HUES64 (cell line): ENCODE data around the gene DYSF.

Source experiments
- H3K27ac ChIP-seq: 2 replicates; pipeline ENCODE4 v1.7.0; 2013; ENCODE audit warnings: low read depth, low read length, inconsistent platforms
- H3K27me3 ChIP-seq: 2 replicates; pipeline ENCODE4 v1.6.1; 2013; ENCODE audit warnings: mild to moderate bottlenecking, low read length; ENCODE audit not compliant: insufficient read depth
- H3K36me3 ChIP-seq: 2 replicates; pipeline ENCODE4 v1.6.1; 2013; ENCODE audit warnings: mild to moderate bottlenecking, low read length; ENCODE audit not compliant: insufficient read depth
- H3K4me1 ChIP-seq: 2 replicates; pipeline ENCODE4 v1.6.1; 2013; ENCODE audit warnings: mild to moderate bottlenecking, low read length, moderate library complexity; ENCODE audit not compliant: insufficient read depth
- H3K4me3 ChIP-seq: 2 replicates; pipeline ENCODE4 v1.5.1; 2013; ENCODE audit warnings: mild to moderate bottlenecking, low read length, moderate library complexity
- H3K9ac ChIP-seq: 2 replicates; pipeline ENCODE4 v1.6.1; 2013; ENCODE audit warnings: mild to moderate bottlenecking, low read depth, low read length
- H3K9me3 ChIP-seq: 2 replicates; pipeline ENCODE4 v1.6.1; 2013; ENCODE audit warnings: low read depth, low read length; ENCODE audit not compliant: insufficient read depth
- WGBS: fragments of 150-250, 120-280 bp; methylation state at CpG from one replicate; pipeline ENCODE4 v1.1.7; 2013; ENCODE audit warnings: missing lambda C conversion rate; 5-methylcytosine and 5-hydroxymethylcytosine counted together

The DYSF gene

DNA sequence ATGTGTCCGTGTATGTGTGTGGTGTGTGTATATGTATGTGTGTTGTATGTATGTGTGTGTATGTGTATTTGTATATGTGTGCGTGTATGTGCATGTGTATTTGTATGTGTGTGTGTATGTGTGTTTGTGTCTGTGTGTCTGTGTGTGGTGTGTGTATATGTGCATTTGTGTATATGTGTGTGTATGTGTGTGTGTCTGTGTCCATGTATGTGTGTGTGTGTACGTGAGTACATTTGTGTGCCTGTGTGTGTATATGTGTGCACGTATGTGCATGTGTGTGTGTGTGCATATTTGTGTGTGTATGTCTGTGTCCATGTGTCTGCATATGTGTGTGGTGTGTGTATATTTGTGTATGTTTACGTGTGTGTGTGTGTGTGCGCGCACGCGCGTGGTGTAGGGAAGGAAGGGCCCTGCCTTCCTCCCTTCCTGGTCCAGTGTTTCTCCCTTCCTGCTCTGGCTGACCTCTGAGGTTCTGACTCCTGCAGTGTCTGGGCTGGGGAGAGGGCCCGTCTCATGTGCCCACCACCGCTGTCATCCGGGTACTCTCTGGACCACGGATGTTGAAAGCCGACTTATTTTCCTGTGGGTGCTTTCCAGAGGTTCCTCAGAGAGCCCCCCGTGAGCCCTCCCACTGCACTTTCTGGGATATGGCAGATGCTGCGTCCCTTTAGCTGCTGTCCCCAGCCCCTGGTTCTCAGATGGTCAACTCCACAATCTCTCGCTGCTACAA is 209.5 kb downstream of the DYSF start:
- peaks cover 10% of the 10 kb centered on the region; the same call in 1 of the 2 replicates for H3K9me3 ChIP-seq
- WGBS = 83% methylated on average over 18 of the region's 18 CpGs
- no peaks in the 10 kb centered on the region for H3K27me3 ChIP-seq
- no peak overlapping the region for H3K27ac ChIP-seq
- H3K4me1 ChIP-seq = no peaks in the 10 kb centered on the region
- no peak overlapping the region for H3K4me3 ChIP-seq
- no peaks in the 10 kb centered on the region for H3K36me3 ChIP-seq
- H3K9ac ChIP-seq = no peak overlapping the region

DNA sequence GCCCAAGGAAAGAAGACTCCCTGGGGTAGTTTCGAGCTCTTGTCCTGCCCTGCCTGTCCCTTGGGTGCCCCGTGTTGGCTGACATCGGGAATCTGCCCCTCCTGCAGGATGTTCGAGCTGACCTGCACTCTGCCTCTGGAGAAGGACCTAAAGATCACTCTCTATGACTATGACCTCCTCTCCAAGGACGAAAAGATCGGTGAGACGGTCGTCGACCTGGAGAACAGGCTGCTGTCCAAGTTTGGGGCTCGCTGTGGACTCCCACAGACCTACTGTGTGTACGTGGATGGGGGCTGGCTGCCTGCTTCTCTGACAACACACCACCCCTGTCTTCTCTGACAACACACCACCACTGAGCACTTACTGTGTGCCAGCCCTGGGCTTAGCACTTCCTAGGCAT is 210.8 kb downstream of the DYSF start:
- no peak overlapping the region for H3K4me3 ChIP-seq
- H3K27me3 ChIP-seq = no peaks in the 10 kb centered on the region
- no peak overlapping the region for H3K27ac ChIP-seq
- 86% methylated on average over 11 of the region's 11 CpGs for WGBS
- H3K36me3 ChIP-seq = no peaks in the 10 kb centered on the region
- no peak overlapping the region for H3K9ac ChIP-seq
- no peaks in the 10 kb centered on the region for H3K4me1 ChIP-seq
- peaks cover 2% of the 10 kb centered on the region; the same call in 1 of the 2 replicates for H3K9me3 ChIP-seq

DNA sequence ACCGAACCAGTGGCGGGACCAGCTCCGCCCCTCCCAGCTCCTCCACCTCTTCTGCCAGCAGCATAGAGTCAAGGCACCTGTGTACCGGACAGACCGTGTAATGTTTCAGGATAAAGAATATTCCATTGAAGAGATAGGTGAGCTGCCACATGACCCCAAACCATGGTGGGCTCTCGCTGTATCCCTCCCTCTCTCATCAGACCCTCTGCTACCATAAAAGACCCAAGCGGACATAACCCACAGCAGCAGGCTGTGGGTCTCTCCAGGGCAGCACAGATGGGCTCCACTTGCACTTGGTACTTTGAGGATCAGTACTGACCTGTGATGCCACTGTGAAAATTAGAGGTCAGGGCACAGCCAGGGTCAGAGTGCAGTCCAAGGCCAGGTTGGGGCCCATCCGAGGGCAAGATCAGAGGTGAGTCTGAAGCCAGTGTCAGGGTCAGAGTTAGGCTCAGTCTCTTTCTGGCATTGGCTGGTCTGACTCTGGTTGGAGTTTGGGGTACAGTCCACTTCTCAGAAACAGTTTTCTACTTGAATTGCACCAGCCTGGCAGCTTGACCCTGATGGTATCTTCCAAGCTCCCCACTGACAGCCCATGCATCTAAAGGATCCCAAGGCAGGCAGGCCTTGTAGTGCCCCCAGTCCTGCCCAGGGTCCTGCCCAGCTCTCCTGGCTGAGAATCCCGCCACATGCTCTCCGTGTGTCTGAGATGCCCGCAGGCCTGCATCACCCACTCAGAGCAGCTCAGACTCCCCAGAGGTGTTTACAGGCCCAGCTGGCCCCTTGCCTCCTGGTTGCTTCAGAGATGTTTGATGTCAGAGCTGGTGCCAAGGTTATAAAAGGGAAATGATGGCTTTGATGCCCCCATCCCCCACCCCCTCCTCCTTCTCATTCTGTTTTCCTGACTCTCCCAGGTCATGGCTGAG is 212.1 kb downstream of the DYSF start:
- Histone ChIP-seq H3K27me3 (no peaks in the 10 kb centered on the region), H3K36me3 (no peaks in the 10 kb centered on the region), H3K9ac (no peak overlapping the region), H3K4me3 (no peak overlapping the region), H3K9me3 (no peaks in the 10 kb centered on the region), H3K4me1 (no peaks in the 10 kb centered on the region), H3K27ac (no peak overlapping the region)
- whole genome bisulfite sequencing = 95% methylated on average over 11 of the region's 11 CpGs

DNA sequence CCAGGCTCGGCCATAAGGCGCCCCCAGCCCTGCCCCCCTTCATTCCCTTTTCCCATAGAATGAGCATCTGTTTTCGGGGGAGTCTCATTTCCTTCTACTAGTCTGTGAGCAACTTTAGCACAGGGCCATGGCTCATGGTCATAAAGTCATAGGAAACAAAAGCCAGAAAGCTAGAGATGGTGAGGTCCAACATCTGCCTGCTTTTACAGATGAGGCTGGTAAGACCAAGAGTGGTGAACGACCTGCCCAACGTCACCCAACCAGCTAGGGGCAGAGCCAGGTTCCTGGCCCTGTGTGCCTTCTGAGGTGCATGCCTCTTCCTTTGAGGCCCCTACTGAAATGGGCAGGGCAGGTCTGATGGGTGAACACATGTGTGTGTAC is 212.7 kb downstream of the DYSF start:
- Histone ChIP-seq H3K4me3 (no peak overlapping the region), H3K27ac (no peak overlapping the region), H3K36me3 (no peaks in the 10 kb centered on the region), H3K27me3 (no peaks in the 10 kb centered on the region), H3K9ac (no peak overlapping the region), H3K4me1 (no peaks in the 10 kb centered on the region), H3K9me3 (no peaks in the 10 kb centered on the region)
- WGBS = 88% methylated on average over 5 of the region's 5 CpGs

DNA sequence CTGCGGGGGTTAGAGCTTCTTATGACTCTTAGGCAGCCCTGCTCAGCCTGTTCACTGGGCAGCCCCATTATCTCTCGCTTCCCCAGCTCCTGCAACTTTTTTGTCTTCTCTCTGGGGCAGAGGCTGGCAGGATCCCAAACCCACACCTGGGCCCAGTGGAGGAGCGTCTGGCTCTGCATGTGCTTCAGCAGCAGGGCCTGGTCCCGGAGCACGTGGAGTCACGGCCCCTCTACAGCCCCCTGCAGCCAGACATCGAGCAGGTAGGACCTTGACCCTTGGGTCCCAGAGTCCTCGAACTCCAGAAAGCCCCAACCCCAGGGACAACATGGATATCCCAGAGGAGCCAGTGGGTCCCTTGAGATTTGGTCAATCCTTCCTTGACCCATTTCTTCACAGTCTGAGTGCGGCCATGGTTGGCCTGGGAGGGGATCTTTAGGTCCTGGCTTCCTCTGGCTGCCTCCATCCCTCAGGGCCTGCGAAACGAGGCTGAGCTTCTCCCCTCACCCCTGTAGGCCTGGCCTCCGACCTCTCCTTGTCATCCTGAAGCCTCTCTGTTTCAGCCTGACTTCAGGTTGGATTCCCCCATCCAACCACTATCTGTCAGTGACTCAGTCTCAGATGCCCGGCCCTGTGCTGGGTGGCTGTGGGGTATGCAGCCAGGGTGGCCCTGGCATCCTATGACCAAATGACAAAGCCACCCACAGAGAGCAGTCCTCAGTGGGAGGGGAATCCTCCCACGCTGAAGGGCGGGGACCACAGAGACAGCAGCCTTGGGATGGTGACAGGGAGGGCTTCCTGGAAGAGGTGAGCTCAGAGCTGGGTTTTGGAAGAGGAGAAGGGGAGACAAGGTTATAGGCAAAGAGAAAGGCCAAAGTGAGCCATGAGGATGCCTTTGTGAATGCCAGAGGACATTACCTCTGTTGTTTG is 214.2 kb downstream of the DYSF start:
- H3K36me3 ChIP-seq = no peaks in the 10 kb centered on the region

DNA sequence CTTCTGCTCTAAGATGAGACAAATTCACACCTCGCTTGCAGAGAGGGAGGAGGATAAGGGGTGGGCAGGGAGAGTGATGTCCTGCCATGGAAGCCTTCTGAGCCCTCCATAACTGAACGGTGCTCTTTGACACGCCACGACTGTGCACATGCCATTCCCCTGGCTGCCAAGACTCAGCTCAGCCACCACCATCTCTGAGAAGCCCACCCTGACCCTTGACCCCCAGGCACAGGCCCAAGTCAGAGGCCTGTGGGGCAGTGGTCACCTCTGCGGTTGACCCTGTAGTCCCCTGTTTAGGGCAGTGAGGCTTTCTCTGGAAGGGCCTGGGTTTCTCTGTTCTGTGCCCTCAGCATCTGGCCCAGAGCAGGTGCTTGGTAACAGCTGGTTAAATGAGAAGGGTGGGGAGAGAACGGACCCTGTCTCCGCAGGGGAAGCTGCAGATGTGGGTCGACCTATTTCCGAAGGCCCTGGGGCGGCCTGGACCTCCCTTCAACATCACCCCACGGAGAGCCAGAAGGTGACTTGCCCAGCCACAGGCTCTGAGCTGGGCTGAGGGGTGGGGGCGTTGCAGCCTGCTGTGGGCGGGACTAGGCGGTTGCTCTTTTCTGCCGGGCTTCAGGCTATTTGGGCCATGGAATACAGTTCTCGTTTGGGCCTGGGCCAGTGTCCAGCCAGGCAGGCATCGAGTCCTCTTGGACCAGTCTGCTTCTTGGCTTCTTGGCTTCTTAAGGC is 215.1 kb downstream of the DYSF start:
- Histone ChIP-seq H3K9ac (no peak overlapping the region), H3K4me3 (no peak overlapping the region), H3K27me3 (no peaks in the 10 kb centered on the region), H3K9me3 (no peaks in the 10 kb centered on the region), H3K4me1 (no peaks in the 10 kb centered on the region), H3K27ac (no peak overlapping the region), H3K36me3 (no peaks in the 10 kb centered on the region)
- 88% methylated on average over 17 of the region's 17 CpGs for WGBS

More for the DNA sequence above, 214.2 kb downstream of the DYSF start:
- H3K9ac ChIP-seq = no peak overlapping the region
- WGBS = 91% methylated on average over 15 of the region's 15 CpGs
- no peaks in the 10 kb centered on the region for H3K9me3 ChIP-seq
- no peaks in the 10 kb centered on the region for H3K4me1 ChIP-seq
- no peak overlapping the region for H3K4me3 ChIP-seq
- H3K27me3 ChIP-seq = no peaks in the 10 kb centered on the region
- H3K27ac ChIP-seq = no peak overlapping the region

DNA sequence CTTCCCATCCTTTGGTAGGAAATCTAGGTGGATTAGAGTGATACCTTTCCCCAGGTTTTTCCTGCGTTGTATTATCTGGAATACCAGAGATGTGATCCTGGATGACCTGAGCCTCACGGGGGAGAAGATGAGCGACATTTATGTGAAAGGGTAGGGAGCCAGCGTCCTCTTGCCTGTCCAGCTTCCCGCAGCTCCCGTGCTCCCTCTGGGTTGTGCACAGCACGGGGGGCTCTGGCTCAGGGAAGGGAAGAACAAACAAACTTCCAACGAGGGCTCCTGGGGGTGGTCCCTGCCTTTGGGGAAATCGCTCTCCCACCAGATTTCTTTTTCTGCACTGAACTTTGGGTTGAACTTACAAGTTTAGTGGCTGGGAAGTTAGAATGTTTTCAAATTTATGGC is 215.7 kb downstream of the DYSF start:
- 94% methylated on average over 9 of the region's 9 CpGs for WGBS
- Histone ChIP-seq H3K4me1 (no peaks in the 10 kb centered on the region), H3K9me3 (no peaks in the 10 kb centered on the region), H3K27ac (no peak overlapping the region), H3K4me3 (no peak overlapping the region), H3K36me3 (no peaks in the 10 kb centered on the region), H3K27me3 (no peaks in the 10 kb centered on the region), H3K9ac (no peak overlapping the region)

DNA sequence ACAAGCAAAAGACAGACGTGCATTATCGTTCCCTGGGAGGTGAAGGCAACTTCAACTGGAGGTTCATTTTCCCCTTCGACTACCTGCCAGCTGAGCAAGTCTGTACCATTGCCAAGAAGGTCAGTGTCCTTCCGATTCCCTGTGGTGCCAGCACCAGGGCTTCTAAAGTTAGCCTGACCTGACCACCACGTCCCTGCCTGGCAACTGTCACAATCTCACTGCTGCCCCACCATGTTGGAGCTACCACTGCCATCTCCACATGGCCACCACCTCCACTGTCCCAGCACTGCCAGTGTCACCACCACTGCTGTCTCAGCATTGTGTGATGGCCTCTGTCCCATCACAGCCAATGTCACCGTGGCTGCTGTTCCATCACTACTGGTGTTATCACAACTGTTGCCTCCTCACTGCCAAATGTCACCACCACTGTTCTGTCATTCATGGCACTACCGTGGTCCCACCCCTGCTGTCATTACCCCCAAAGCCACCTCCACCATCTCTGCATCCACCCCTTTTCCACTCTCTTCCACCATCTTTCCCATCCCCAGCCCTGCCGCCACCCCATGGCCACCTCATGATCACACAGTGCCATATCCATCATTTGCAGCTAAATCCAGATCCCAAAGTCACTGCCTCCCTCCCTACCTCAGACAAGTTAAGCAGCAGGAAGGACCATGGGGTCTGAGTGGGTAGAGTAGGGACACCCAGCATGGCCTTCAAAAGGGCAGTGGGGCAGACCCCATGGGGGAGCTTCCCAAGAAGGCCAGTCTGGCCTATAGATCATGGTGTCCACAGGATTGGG is 216.5 kb downstream of the DYSF start:
- no peaks in the 10 kb centered on the region for H3K9me3 ChIP-seq
- no peak overlapping the region for H3K9ac ChIP-seq
- WGBS = 95% methylated on average over 8 of the region's 8 CpGs
- H3K27me3 ChIP-seq = no peaks in the 10 kb centered on the region
- H3K4me3 ChIP-seq = no peak overlapping the region
- H3K4me1 ChIP-seq = no peaks in the 10 kb centered on the region
- H3K36me3 ChIP-seq = no peaks in the 10 kb centered on the region
- no peak overlapping the region for H3K27ac ChIP-seq

DNA sequence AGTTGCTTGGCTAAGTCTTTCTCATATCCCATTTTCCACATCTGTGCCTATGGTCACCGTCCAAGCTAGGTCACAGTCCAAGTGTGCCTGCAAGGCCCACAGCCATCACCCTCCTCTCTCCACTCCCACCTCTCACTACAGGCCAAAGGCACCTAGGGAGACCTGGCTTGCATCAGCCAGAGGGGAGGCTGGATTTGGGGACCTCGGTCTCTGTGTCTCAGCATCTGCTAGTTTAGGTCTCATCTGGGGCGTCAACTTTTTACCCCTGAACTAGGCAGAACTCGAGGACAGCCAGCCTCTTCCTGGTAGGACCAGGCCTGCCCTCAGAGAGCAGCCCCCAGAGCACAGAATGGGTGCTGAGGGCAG is 217.1 kb downstream of the DYSF start:
- no peak overlapping the region for H3K4me3 ChIP-seq
- H3K27me3 ChIP-seq = no peaks in the 10 kb centered on the region
- H3K4me1 ChIP-seq = no peaks in the 10 kb centered on the region
- H3K36me3 ChIP-seq = no peaks in the 10 kb centered on the region
- H3K27ac ChIP-seq = no peak overlapping the region
- no peak overlapping the region for H3K9ac ChIP-seq
- no peaks in the 10 kb centered on the region for H3K9me3 ChIP-seq
- WGBS = 94% methylated on average over 4 of the region's 4 CpGs
